GM23248 (cell line): ENCODE results near the gene HAUS8. TPM values are rescaled to one million over a fixed set of nuclear protein-coding genes. Genes with fewer than 3 reads are reported as not detected.

Source experiments
- DNase-seq: peaks from one replicate; pipeline ENCODE4 v3.0.0-alpha.2; 2015
- H2AFZ ChIP-seq: fragments of 200-600 bp; sonication (generic); 2 replicates; pipeline ENCODE4 v1.6.1; 2016; ENCODE audit warnings: antibody characterized with exemption
- H3F3A ChIP-seq: fragments of 200-600 bp; sonication (generic); 2 replicates; pipeline ENCODE4 v1.6.1; 2016; ENCODE audit warnings: mild to moderate bottlenecking, antibody characterized with exemption, mixed run types; ENCODE audit not compliant: insufficient read depth
- H3K27ac ChIP-seq: fragments of 200-600 bp; sonication (generic); 2 replicates; pipeline ENCODE4 v1.5.1; 2016; ENCODE audit warnings: mild to moderate bottlenecking
- H3K27me3 ChIP-seq: fragments of 200-600 bp; sonication (generic); replicated peaks from 2 replicates; pipeline ENCODE4 v1.6.1; 2016; ENCODE audit warnings: mild to moderate bottlenecking; ENCODE audit not compliant: insufficient read depth
- H3K36me3 ChIP-seq: fragments of 200-600 bp; sonication (generic); 2 replicates; pipeline ENCODE4 v1.6.1; 2016; ENCODE audit warnings: low read depth, mild to moderate bottlenecking
- H3K4me1 ChIP-seq: fragments of 200-600 bp; sonication (generic); 2 replicates; pipeline ENCODE4 v1.6.1; 2016; ENCODE audit warnings: mild to moderate bottlenecking; ENCODE audit not compliant: insufficient read depth
- H3K4me2 ChIP-seq: fragments of 200-600 bp; sonication (generic); one replicate; pipeline ENCODE4 v1.6.1; 2016; ENCODE audit warnings: mild to moderate bottlenecking; ENCODE audit not compliant: unreplicated experiment
- H3K4me3 ChIP-seq: fragments of 200-600 bp; sonication (generic); 2 replicates; pipeline ENCODE4 v1.5.1; 2016; ENCODE audit warnings: mild to moderate bottlenecking
- H3K79me2 ChIP-seq: fragments of 200-600 bp; sonication (generic); 2 replicates; pipeline ENCODE4 v1.6.1; 2016; ENCODE audit warnings: mild to moderate bottlenecking; ENCODE audit not compliant: insufficient read depth
- H3K9ac ChIP-seq: fragments of 200-600 bp; sonication (generic); 2 replicates; pipeline ENCODE4 v1.6.1; 2016; ENCODE audit warnings: mild to moderate bottlenecking
- H3K9me2 ChIP-seq: fragments of 200-600 bp; sonication (generic); 2 replicates; pipeline ENCODE4 v1.6.1; 2016; ENCODE audit warnings: mixed run types, mild to moderate bottlenecking, moderate library complexity; ENCODE audit not compliant: insufficient read depth
- H3K9me3 ChIP-seq: fragments of 200-600 bp; sonication (generic); one replicate; pipeline ENCODE4 v1.6.1; 2017; ENCODE audit warnings: low read depth
- H4K20me1 ChIP-seq: fragments of 200-600 bp; sonication (generic); 2 replicates; pipeline ENCODE4 v1.6.0; 2016; ENCODE audit not compliant: insufficient read depth
- EZH2 ChIP-seq: fragments of 200-600 bp; sonication (generic); IDR thresholded peaks from 2 replicates; pipeline ENCODE4 v1.6.1; 2018; ENCODE audit warnings: antibody characterized with exemption, mild to moderate bottlenecking; ENCODE audit not compliant: insufficient read depth, poor library complexity, severe bottlenecking
- EZH2phosphoT487 ChIP-seq: fragments of 200-600 bp; sonication (generic); IDR thresholded peaks from 2 replicates; pipeline ENCODE4 v1.6.1; 2018; ENCODE audit warnings: antibody characterized with exemption, moderate library complexity, mild to moderate bottlenecking, low read depth; ENCODE audit not compliant: insufficient read depth
- WGBS, 2 experiments: methylation state at CpG; one replicate each; pipeline ENCODE4 v1.1.6; 2015 to 2017; ENCODE audit warnings: low lambda C conversion rate in 2 of 2, low coverage in 1 of 2; ENCODE audit errors: missing lambda C conversion rate in 2 of 2; 5-methylcytosine and 5-hydroxymethylcytosine counted together
- in situ Hi-C: fragments of 300-500 bp; cut with MboI; formaldehyde crosslinking; loops from 2 replicates; pipeline ENCODE4 v1.15.0; 2020
- polyA plus RNA-seq: library from polyadenylated mRNA; unstranded; fragments of >200 nt; fragmentation: Nextera tagmentation; extraction: Ambion mirVana; gene quantifications from 2 replicates; pipeline ENCODE4 v1.2.1, GENCODE V29; 2016
- total RNA-seq: library from RNA; depleted of rRNA; stranded (reverse); fragments of >200 nt; shearing (Covaris generic); gene quantifications from 2 replicates; pipeline ENCODE4 v1.2.3, GENCODE V29; 2014

The HAUS8 gene
- total and polyA plus RNA-seq, 2 experiments from 2014 or later, result 3.4 to 8.2 TPM

DNA sequence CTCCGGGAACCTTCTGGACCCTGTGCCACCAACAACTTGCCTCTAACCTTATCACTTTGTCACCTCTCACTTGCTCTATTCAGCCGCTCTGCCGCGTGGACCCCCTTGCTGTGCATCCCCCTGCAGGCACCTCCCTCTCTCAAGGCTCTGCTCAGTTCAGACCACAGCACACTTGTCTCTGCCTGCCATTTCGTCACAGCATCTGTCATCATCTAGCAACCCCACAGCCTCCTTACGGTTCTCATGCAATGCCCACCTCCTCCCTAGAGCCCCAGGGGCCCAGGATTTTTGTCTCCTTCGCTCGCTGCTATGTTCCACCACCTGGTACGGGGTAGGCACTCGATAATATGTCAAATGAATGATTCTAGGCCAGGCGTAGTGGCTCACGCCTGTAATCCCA is 4.8 kb downstream of the HAUS8 start:
- Histone ChIP-seq H3K9ac (no peak overlapping the region), H3K9me3 (no peaks in the 10 kb centered on the region), H3K4me3 (no peak overlapping the region), H3F3A (no peaks in the 10 kb centered on the region), H3K4me2 (no peak overlapping the region), H4K20me1 (no peaks in the 10 kb centered on the region), H3K9me2 (no peaks in the 10 kb centered on the region), H3K36me3 (no peaks in the 10 kb centered on the region), H3K27ac (no peak overlapping the region), H2AFZ (no peak overlapping the region), H3K4me1 (peaks cover 6% of the 10 kb centered on the region), H3K27me3 (no peaks in the 10 kb centered on the region), H3K79me2 (peaks cover 29% of the 10 kb centered on the region)
- WGBS, 2 experiments, result 88 to 90% methylated on average over 12 of the region's 12 CpGs
- in situ Hi-C loops, result loop anchor here (10.0 kb wide), 1 partner anchor 204 kb away; no protein-coding TSS in a partner anchor
- DNase-seq, result no peak
- TF ChIP-seq EZH2phosphoT487 (no peak), EZH2 (no peak)

GRCh38 chr19:17069193-17069592 is 6.1 kb downstream of the HAUS8 start:
- Histone ChIP-seq H3K4me3 (no peak overlapping the region), H3K9me3 (no peaks in the 10 kb centered on the region), H3K4me2 (no peak overlapping the region), H3F3A (no peaks in the 10 kb centered on the region), H3K27me3 (no peaks in the 10 kb centered on the region), H3K9ac (no peak overlapping the region), H3K27ac (no peak overlapping the region), H2AFZ (no peak overlapping the region), H3K79me2 (peaks cover 33% of the 10 kb centered on the region), H3K36me3 (no peaks in the 10 kb centered on the region), H4K20me1 (no peaks in the 10 kb centered on the region), H3K4me1 (peaks cover 2% of the 10 kb centered on the region), H3K9me2 (no peaks in the 10 kb centered on the region)
- TF ChIP-seq EZH2phosphoT487, result no peak
- TF ChIP-seq EZH2, result no peak
- in situ Hi-C loops, result no loop called here
- 84 to 92% methylated on average over 7 to 9 of the region's 9 CpGs for whole genome bisulfite sequencing, 2 experiments
- no peak for DNase-seq

DNA sequence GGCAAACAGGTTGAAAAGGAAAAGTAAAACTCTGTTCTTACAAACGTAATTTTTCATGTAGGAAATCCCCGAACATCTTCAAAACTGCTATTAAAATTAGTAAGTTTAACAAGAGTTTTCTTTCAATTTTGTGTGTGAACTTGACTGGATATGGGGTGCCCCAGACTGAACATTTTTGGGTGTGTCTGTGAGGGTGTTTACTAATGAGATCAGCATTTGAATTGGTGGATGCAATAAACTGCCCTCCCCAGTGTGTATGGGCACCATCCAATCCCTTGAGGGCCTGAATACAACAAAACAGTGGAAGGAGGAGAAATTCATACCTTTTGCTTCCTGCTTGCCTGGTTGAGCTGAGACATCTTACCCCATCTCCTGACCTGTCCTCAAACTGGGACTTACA is 11.8 kb downstream of the HAUS8 start:
- Histone ChIP-seq H4K20me1 (no peaks in the 10 kb centered on the region), H3K4me2 (no peak overlapping the region), H3K27me3 (no peaks in the 10 kb centered on the region), H3K4me1 (no peaks in the 10 kb centered on the region), H3K4me3 (no peak overlapping the region), H2AFZ (no peak overlapping the region), H3K9me3 (no peaks in the 10 kb centered on the region), H3K9me2 (no peaks in the 10 kb centered on the region), H3K36me3 (peaks cover 5% of the 10 kb centered on the region; the same call in 1 of the 2 replicates), H3F3A (no peaks in the 10 kb centered on the region), H3K79me2 (peaks cover 30% of the 10 kb centered on the region), H3K27ac (no peak overlapping the region), H3K9ac (no peak overlapping the region)
- DNase-seq, result no peak
- WGBS, 2 experiments, result 98 to 100% methylated on average over 2 of the region's 2 CpGs
- in situ Hi-C loops, result no loop called here
- TF ChIP-seq EZH2phosphoT487 (no peak), EZH2 (no peak)

GRCh38 chr19:17061691-17062090 is 13.6 kb downstream of the HAUS8 start:
- H4K20me1 ChIP-seq, result no peaks in the 10 kb centered on the region
- H3K9ac ChIP-seq, result no peak overlapping the region
- no peaks in the 10 kb centered on the region for H3F3A ChIP-seq
- H3K9me3 ChIP-seq, result no peaks in the 10 kb centered on the region
- in situ Hi-C loops, result no loop called here
- peaks cover 12% of the 10 kb centered on the region; the same call in 1 of the 2 replicates for H3K36me3 ChIP-seq
- H3K4me2 ChIP-seq, result no peak overlapping the region
- WGBS, 2 experiments, result 97% methylated on average over 7 of the region's 7 CpGs
- H3K27me3 ChIP-seq, result no peaks in the 10 kb centered on the region
- H3K79me2 ChIP-seq, result peaks cover 30% of the 10 kb centered on the region
- no peaks in the 10 kb centered on the region for H3K4me1 ChIP-seq
- no peaks in the 10 kb centered on the region for H3K9me2 ChIP-seq
- DNase-seq, result no peak
- no peak overlapping the region for H2AFZ ChIP-seq
- H3K27ac ChIP-seq, result no peak overlapping the region
- no peak overlapping the region for H3K4me3 ChIP-seq
- TF ChIP-seq EZH2 (no peak), EZH2phosphoT487 (no peak)

- H3K27ac ChIP-seq, result no peak overlapping the region
These were observed 14.0 kb downstream of the HAUS8 start for GRCh38 chr19:17061205-17061604.

More at GRCh38 chr19:17061205-17061604, 14.0 kb downstream of the HAUS8 start:
- H4K20me1 ChIP-seq, result no peaks in the 10 kb centered on the region
- no peaks in the 10 kb centered on the region for H3F3A ChIP-seq
- no peaks in the 10 kb centered on the region for H3K9me2 ChIP-seq
- H3K4me3 ChIP-seq, result no peak overlapping the region
- peaks cover 30% of the 10 kb centered on the region for H3K79me2 ChIP-seq
- no peaks in the 10 kb centered on the region for H3K27me3 ChIP-seq
- H3K9me3 ChIP-seq, result no peaks in the 10 kb centered on the region
- TF ChIP-seq EZH2phosphoT487 (no peak), EZH2 (no peak)
- no peak overlapping the region for H3K9ac ChIP-seq
- WGBS, 2 experiments, result 96 to 98% methylated on average over 3 of the region's 3 CpGs
- in situ Hi-C loops, result no loop called here
- H3K4me1 ChIP-seq, result no peaks in the 10 kb centered on the region
- no peak overlapping the region for H2AFZ ChIP-seq
- no peak overlapping the region for H3K4me2 ChIP-seq
- peaks cover 12% of the 10 kb centered on the region; the same call in 1 of the 2 replicates for H3K36me3 ChIP-seq
- DNase-seq, result no peak
